Adrenal gland (tissue), 5 donors: Measurements from ENCODE around the gene C8G.

Experiments used
- POLR2A ChIP-seq, 2 donors: fragments of 450-650 bp; IDR thresholded peaks; one replicate each; pipeline ENCODE4 v1.6.1; 2017; ENCODE audit warnings: antibody characterized with exemption in 2 of 2, mild to moderate bottlenecking in 2 of 2, moderate library complexity in 1 of 2
- TF ChIP-seq, protein P1 (sequence below), 6 experiments: fragments of 450-650 bp in 4 of 6; fragments of 200-600 bp in 2 of 6; sonication (generic) in 1 of 6; IDR thresholded peaks; 1 replicate in 5 of 6; 2 replicates in 1 of 6; pipeline versions ENCODE4 v1.5.1 to v1.8.0; 2016 to 2021; ENCODE audit warnings: antibody characterized with exemption in 6 of 6, mild to moderate bottlenecking in 2 of 6, moderate library complexity in 1 of 6
- donor health status: DM: no; HTN: no; CAD: no.

DNA sequence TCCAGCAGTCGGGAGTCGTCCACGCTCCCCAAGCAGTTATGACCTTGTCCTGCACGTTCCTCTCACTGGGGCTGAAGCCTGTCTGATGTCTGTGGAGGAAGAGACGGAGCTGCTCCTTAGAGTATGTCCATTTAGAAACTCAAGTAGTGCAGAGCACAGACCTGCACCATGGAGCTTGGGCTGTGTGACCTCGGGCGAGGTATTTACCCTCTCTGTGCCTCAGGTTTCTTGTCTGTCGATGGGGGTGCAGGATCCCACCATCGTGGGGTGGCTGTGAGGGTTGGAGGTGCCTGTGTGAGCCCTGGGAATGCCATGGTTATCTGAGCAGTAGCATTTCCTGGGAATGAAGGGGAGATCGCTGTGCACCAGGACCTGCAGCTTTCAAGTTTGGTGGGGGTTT lies 44.5 kb upstream of the C8G start:
- TF ChIP-seq, protein P1, sequence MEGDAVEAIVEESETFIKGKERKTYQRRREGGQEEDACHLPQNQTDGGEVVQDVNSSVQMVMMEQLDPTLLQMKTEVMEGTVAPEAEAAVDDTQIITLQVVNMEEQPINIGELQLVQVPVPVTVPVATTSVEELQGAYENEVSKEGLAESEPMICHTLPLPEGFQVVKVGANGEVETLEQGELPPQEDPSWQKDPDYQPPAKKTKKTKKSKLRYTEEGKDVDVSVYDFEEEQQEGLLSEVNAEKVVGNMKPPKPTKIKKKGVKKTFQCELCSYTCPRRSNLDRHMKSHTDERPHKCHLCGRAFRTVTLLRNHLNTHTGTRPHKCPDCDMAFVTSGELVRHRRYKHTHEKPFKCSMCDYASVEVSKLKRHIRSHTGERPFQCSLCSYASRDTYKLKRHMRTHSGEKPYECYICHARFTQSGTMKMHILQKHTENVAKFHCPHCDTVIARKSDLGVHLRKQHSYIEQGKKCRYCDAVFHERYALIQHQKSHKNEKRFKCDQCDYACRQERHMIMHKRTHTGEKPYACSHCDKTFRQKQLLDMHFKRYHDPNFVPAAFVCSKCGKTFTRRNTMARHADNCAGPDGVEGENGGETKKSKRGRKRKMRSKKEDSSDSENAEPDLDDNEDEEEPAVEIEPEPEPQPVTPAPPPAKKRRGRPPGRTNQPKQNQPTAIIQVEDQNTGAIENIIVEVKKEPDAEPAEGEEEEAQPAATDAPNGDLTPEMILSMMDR (IDR thresholded peaks at IDR 0.05): no peak
- TF ChIP-seq POLR2A (IDR thresholded peaks at IDR 0.05): no peak
